HepG2 (cell line): ENCODE measurements around the gene BRD3. TPM values are rescaled to one million over a fixed set of nuclear protein-coding genes. Genes with fewer than 3 reads are reported as not detected.

Experiments
- BHLHE40 ChIP-seq: IDR thresholded peaks from 2 replicates; pipeline ENCODE4 v1.6.1; 2011; ENCODE audit warnings: low read length, improper control_type of control experiment
- ELF3 ChIP-seq: IDR thresholded peaks from 2 replicates; pipeline ENCODE4 v1.6.1; 2016; ENCODE audit warnings: missing genetic modification reagents, missing compliant biosample characterization
- FOXA3 ChIP-seq: IDR thresholded peaks from 2 replicates; pipeline ENCODE4 v1.6.1; 2016; ENCODE audit warnings: missing genetic modification reagents, missing compliant biosample characterization
- HHEX ChIP-seq: IDR thresholded peaks from 2 replicates; pipeline ENCODE4 v1.6.1; 2016; ENCODE audit warnings: control low read depth
- HOXA3 ChIP-seq: sonication (generic); formaldehyde crosslinking; IDR thresholded peaks from 2 replicates; pipeline ENCODE4 v1.5.0; 2020; ENCODE audit warnings: missing genetic modification reagents
- PHB2 ChIP-seq: fragments of 450-650 bp; IDR thresholded peaks from 2 replicates; pipeline ENCODE4 v1.6.1; 2018; ENCODE audit not compliant: partially characterized antibody
- PITX1 ChIP-seq: sonication (generic); formaldehyde crosslinking; IDR thresholded peaks from 2 replicates; pipeline ENCODE4 v1.5.1; 2020; ENCODE audit warnings: mild to moderate bottlenecking, missing genetic modification reagents
- ZBTB21 ChIP-seq: sonication (generic); formaldehyde crosslinking; IDR thresholded peaks from 2 replicates; pipeline ENCODE4 v1.4.0; 2020; ENCODE audit warnings: missing genetic modification reagents
- ZFY ChIP-seq: sonication (generic); formaldehyde crosslinking; IDR thresholded peaks from 2 replicates; pipeline ENCODE4 v1.4.0; 2020; ENCODE audit warnings: missing genetic modification reagents
- ZNF549 ChIP-seq: sonication (generic); formaldehyde crosslinking; IDR thresholded peaks from 2 replicates; pipeline ENCODE4 v1.5.0; 2020; ENCODE audit warnings: missing genetic modification reagents
- ZNF749 ChIP-seq: sonication (generic); formaldehyde crosslinking; IDR thresholded peaks from 2 replicates; pipeline ENCODE4 v1.8.0; 2022; ENCODE audit warnings: mild to moderate bottlenecking, missing genetic modification reagents, moderate library complexity, borderline replicate concordance
- polyA plus RNA-seq, 8 experiments: library from polyadenylated mRNA; depleted of rRNA in 3 of 8; stranded (reverse) in 7 of 8; unstranded in 1 of 8; fragments of >200 nt; fragmentation: Illumina TruSeq in 4 of 8; extraction: Trizol in 4 of 8; gene quantifications; 2 replicates each; pipeline versions ENCODE4 v1.2.1 to v1.2.3, GENCODE V29; 2011 to 2016; ENCODE audit warnings: low read depth in 4 of 8, missing spikeins in 1 of 8, mixed read lengths in 1 of 8; ENCODE audit not compliant: insufficient read depth in 1 of 8
- total RNA-seq, 5 experiments: library from RNA; depleted of rRNA; stranded (reverse); fragments of >200 nt; fragmentation: Illumina TruSeq; extraction: Trizol; gene quantifications; 2 replicates each; pipeline ENCODE4 v1.2.3, GENCODE V29; 2016; ENCODE audit warnings: low read depth in 1 of 5
- TF ChIP-seq, protein P1 (sequence below): sonication (generic); formaldehyde crosslinking; IDR thresholded peaks from 2 replicates; pipeline ENCODE4 v1.5.1; 2020; ENCODE audit warnings: mild to moderate bottlenecking, missing genetic modification reagents
- TF ChIP-seq, protein P2 (sequence below): IDR thresholded peaks from 2 replicates; pipeline ENCODE4 v1.6.1; 2016; ENCODE audit warnings: mild to moderate bottlenecking
- TF ChIP-seq, protein P3 (sequence below): sonication (generic); formaldehyde crosslinking; IDR thresholded peaks from 2 replicates; pipeline ENCODE4 v1.9.0; 2021; ENCODE audit warnings: missing genetic modification reagents, borderline replicate concordance
- TF ChIP-seq, protein P4 (sequence below), 2 experiments: fragments of 450-650 bp in 1 of 2; sonication (generic) in 1 of 2; formaldehyde crosslinking; IDR thresholded peaks; 2 replicates each; pipeline versions ENCODE4 v1.5.0 to v1.8.0; 2020 to 2022; ENCODE audit warnings: mild to moderate bottlenecking in 1 of 2, missing genetic modification reagents in 1 of 2
- TF ChIP-seq, protein P5 (sequence below): sonication (generic); formaldehyde crosslinking; IDR thresholded peaks from 2 replicates; pipeline ENCODE4 v1.8.0; 2022; ENCODE audit warnings: missing genetic modification reagents, mild to moderate bottlenecking, moderate library complexity, borderline replicate concordance

Gene BRD3
- total and polyA plus RNA-seq, 2 of the 13 experiments (the other 11 are each of a cell fraction or from before 2014, with no cell fraction given), result 5.9 to 12.9 TPM

DNA sequence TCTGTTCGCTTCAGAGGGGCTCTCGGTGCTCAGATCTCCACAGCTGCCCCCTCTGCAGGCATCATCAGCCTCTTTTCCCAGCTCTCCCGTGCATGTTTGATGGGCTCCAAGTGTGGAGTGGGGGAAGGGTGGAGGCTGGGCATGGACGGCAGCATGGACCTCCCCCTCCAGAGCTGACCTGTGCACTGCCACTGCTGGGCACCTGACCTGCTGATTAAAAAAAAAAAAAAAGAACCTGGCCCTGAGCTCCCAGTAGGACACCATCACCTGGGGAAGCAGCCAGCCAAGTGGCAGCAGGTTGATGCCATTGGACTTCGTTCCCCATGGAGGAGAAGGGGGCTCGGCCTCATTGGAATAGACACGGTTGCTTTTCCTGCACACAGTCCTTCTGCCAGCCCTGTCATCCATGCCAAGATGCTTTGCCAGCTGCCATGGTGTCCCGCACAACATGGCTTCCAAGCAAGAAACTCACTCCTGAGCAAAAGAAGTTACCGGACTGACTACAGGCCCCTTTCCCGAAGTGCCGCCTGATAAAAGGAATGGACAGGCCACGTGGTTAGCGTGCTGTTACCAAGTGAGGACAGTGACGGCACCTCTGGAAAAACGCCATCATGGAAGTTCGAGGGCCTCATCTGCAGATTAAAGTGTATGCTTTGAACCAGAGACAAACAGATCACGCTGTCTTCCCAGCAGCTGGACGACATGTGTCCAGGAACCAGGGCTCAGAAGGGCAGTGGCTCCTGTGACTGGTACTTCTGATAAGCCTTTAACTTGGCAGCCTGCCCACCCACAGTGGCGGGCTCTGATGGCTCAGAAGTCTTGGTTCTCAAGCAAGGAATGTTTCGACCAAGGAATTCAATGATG, 57.3 kb downstream of the BRD3 start (continued):
- TF ChIP-seq, protein P1, sequence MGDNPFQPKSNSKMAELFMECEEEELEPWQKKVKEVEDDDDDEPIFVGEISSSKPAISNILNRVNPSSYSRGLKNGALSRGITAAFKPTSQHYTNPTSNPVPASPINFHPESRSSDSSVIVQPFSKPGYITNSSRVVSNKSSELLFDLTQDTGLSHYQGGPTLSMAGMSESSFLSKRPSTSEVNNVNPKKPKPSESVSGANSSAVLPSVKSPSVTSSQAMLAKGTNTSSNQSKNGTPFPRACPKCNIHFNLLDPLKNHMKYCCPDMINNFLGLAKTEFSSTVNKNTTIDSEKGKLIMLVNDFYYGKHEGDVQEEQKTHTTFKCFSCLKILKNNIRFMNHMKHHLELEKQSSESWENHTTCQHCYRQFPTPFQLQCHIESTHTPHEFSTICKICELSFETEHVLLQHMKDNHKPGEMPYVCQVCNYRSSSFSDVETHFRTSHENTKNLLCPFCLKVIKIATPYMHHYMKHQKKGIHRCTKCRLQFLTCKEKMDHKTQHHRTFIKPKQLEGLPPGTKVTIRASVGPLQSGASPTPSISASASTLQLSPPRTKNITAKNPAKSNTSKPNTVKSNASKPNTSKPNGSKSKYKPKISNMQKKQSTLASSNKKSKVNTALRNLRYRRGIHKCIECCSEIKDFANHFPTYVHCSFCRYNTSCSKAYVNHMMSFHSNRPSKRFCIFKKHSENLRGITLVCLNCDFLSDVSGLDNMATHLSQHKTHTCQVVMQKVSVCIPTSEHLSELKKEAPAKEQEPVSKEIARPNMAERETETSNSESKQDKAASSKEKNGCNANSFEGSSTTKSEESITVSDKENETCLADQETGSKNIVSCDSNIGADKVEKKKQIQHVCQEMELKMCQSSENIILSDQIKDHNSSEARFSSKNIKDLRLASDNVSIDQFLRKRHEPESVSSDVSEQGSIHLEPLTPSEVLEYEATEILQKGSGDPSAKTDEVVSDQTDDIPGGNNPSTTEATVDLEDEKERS (CRISPR knock-in tag), result peak; percentile 46; the same call in 1 of the 2 replicates
- TF ChIP-seq, protein P2, sequence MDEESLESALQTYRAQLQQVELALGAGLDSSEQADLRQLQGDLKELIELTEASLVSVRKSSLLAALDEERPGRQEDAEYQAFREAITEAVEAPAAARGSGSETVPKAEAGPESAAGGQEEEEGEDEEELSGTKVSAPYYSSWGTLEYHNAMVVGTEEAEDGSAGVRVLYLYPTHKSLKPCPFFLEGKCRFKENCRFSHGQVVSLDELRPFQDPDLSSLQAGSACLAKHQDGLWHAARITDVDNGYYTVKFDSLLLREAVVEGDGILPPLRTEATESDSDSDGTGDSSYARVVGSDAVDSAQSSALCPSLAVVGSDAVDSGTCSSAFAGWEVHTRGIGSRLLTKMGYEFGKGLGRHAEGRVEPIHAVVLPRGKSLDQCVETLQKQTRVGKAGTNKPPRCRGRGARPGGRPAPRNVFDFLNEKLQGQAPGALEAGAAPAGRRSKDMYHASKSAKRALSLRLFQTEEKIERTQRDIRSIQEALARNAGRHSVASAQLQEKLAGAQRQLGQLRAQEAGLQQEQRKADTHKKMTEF (CRISPR knock-in tag), result peak; percentile 44; the same call in 1 of the 2 replicates
- TF ChIP-seq, protein P3, sequence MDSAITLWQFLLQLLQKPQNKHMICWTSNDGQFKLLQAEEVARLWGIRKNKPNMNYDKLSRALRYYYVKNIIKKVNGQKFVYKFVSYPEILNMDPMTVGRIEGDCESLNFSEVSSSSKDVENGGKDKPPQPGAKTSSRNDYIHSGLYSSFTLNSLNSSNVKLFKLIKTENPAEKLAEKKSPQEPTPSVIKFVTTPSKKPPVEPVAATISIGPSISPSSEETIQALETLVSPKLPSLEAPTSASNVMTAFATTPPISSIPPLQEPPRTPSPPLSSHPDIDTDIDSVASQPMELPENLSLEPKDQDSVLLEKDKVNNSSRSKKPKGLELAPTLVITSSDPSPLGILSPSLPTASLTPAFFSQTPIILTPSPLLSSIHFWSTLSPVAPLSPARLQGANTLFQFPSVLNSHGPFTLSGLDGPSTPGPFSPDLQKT (CRISPR knock-in tag), result no peak
- TF ChIP-seq ZNF549 (CRISPR knock-in tag) (no peak), PHB2 (no peak), BHLHE40 (no peak), ZBTB21 (CRISPR knock-in tag) (0 out of 2 replicates have a peak, but pooled peaks have one; percentile 20), ELF3 (CRISPR knock-in tag) (no peak), FOXA3 (CRISPR knock-in tag) (peak; percentile 21; the same call in 1 of the 2 replicates), ZFY (CRISPR knock-in tag) (peak; percentile 28; the same call in 1 of the 2 replicates), PITX1 (0 out of 2 replicates have a peak, but pooled peaks have one; percentile 33), HOXA3 (CRISPR knock-in tag) (peak; percentile 42; the same call in 1 of the 2 replicates), HHEX (CRISPR knock-in tag) (no peak), ZNF749 (CRISPR knock-in tag) (no peak)
- TF ChIP-seq, protein P4, sequence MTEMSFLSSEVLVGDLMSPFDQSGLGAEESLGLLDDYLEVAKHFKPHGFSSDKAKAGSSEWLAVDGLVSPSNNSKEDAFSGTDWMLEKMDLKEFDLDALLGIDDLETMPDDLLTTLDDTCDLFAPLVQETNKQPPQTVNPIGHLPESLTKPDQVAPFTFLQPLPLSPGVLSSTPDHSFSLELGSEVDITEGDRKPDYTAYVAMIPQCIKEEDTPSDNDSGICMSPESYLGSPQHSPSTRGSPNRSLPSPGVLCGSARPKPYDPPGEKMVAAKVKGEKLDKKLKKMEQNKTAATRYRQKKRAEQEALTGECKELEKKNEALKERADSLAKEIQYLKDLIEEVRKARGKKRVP (CRISPR knock-in tag; IDR thresholded peaks at IDR 0.05), result peak in 1 of 2 experiments; percentile 58; a peak in 2 of 4 replicates
- TF ChIP-seq, protein P5, sequence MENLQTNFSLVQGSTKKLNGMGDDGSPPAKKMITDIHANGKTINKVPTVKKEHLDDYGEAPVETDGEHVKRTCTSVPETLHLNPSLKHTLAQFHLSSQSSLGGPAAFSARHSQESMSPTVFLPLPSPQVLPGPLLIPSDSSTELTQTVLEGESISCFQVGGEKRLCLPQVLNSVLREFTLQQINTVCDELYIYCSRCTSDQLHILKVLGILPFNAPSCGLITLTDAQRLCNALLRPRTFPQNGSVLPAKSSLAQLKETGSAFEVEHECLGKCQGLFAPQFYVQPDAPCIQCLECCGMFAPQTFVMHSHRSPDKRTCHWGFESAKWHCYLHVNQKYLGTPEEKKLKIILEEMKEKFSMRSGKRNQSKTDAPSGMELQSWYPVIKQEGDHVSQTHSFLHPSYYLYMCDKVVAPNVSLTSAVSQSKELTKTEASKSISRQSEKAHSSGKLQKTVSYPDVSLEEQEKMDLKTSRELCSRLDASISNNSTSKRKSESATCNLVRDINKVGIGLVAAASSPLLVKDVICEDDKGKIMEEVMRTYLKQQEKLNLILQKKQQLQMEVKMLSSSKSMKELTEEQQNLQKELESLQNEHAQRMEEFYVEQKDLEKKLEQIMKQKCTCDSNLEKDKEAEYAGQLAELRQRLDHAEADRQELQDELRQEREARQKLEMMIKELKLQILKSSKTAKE, result 0 out of 2 replicates have a peak, but pooled peaks have one; percentile 19
